ENCODE data around the gene ANKRD40CL. TPM values are rescaled to one million over a fixed set of nuclear protein-coding genes. Genes with fewer than 3 reads are reported as not detected.

The ANKRD40CL gene
- total RNA-seq, 1 donor from 2014 or later, result not detected

DNA sequence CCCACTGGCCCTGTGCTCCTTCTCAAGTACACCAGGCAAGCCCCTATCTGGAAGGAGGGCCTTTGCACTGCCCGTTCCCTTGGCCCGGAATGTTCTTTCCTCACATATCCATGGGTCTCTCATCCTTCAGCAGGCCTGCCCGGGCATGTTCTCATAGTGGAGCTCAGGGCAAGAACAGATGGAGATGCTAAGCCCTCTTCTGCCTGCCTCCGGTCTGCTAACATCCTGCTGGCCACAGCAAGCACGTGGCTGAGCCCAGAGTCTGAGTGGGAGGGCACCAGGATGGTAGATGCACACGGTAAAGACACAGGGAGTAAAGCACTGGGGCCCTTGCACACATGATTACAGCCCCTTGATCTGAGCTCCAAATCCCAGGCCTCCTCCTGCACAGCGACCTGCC is 19.8 kb upstream of the ANKRD40CL start:
- DNase-seq, result no peak

- peak; percentile 71 for DNase-seq
Observed at GRCh38 chr17:50785946-50786570, 18.7 kb upstream of the ANKRD40CL start.

GRCh38 chr17:50785126-50785525 is 17.8 kb upstream of the ANKRD40CL start:
- DNase-seq, result no peak

DNA sequence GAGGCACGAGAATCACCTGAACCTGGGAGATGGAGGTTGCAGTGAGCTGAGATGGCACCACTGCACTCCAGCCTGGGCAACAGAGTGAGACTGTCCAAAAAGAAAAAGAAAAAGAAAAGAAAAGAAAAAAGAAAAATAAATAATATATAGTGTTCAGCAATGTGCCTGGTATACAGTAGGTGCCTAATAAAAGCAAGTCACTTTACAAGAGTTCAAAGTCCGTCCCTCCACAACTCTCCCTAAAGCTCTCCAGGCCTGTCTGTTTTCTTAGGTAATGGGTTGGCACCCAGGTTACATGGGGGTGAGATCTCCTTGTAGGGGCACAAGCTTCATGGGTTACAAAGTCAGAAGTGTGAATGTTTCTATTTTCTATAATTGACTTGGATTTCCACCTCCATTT is 16.6 kb upstream of the ANKRD40CL start:
- no peak for DNase-seq

- DNase-seq, result peak; percentile 70
Observed at GRCh38 chr17:50783193-50783660, 15.9 kb upstream of the ANKRD40CL start.

- DNase-seq, result no peak
Observed at GRCh38 chr17:50781167-50781566, 13.8 kb upstream of the ANKRD40CL start.

DNA sequence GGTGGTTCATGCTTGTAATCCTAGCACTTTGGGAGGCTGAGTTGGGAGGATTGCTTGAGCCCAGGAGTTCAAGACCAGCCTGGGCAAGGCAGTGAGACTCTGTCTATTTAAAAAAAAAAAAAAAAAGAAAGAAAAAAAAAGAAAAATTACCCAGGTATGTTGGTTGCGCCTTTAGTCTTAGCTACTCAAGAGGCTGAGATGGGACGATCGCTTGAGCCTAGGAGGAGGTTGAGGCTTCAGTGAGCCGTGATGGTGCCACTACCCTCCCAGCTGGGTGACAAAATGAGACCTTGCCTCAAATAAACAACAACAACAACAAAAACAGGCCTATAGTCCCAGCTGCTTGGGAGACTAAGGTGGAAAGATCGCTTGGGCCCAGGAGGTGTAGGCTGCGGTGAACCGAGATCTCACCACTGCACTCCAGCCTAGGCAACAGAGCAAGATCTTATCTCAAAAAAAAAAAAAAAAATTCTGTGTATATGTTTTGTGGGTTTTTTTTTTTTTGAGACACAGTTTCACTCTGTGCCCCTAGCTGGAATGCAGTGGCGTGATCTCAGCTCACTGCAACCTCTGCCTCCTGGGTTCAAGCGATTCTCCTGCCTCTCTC is 12.5 kb upstream of the ANKRD40CL start:
- no peak for DNase-seq

DNA sequence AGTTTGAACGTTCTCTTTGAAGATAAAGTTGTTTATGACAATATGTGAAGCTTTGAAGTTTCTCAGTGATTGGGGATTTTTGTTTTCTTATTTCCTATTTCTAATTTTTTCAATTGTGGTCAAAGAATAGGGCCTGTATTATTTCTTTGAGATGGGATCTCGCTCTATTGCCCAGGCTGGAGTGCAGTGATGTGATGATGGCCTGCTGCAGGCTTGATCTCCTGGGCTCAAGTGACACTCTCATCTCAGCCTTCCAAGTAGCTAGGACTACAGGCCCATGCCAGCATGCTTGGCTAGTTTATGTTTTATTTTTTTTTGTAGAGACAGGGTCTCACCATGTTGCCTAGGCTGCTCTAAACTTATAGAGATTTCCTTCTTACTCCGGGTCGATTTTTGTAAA is 11.7 kb upstream of the ANKRD40CL start:
- DNase-seq, result no peak

DNA sequence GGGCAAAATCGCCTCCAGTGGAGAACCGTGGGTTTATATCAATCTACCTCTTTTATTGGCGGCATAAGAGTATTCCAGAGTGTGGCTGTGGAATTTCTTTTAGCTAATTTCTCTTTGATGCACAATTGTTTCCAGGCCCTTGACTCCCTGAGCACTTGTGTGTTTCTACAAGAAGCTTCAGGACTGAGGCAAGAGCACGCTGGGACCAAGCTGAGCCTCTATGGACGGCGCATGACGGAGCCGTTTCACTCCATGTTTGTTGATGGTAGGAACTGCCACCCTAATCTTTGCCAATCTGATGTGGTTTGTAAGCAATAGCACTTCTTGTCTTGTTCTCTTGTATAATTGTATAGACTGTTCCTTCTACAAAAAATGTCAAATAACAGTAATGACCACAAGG is 11.2 kb upstream of the ANKRD40CL start:
- no peak for DNase-seq

DNA sequence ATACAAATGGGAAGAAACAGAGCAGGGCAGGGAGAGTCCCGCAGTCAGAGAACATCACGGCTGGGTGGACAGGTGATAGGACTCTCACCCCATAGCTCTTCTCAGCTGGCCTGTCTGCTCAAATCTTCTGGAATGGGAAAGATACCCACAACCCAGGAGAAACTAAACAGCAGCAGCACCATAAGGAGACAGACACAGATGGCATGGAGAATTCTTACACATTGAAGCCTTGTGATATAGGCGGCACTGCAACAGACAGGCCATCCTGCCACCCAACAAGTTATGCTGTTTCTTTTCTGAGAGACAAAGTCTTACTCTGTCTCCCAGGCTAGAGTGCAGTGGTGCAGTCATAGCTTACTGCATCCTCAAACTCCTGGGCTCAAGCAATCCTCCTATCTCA is 8.6 kb upstream of the ANKRD40CL start:
- DNase-seq, result no peak

- no peak for DNase-seq
Observed at GRCh38 chr17:50774225-50774803, 7.0 kb upstream of the ANKRD40CL start.

DNA sequence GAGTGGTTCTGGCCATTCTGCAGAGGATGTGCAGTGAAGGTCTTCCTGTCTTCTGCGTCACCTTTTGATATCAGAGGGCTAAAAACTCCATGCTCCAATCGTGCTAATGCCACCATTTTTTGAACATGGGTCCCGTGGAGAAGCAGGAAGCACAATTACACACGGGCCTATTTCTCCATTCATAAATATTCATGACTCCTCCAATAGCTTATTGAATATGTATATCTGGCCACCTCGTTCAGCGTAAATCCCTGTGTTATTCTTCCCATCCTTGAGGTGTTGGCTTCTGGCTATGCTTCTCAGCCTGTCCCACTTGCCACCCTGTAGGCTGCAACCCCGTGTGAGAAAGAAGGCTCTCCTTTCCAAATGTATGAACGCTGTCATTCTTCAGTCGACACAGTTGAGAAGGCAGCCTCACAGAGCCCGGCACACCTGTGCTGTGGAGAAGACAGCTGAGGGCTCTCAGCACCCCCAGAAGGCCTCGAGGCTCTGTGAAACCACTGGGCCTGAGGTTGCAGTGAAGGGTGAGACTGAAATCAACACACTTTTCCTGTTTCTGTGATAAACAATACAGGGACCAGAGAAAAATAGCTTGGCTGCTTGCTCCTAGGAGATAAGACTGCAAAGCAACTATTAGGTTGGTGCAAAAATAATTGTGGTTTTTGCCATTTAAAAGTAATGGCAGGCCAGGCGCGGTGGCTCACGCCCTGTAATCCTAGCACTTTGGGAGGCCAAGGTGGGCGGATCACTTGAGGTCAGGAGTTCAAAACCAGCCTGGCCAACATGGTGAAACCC is 4.9 kb upstream of the ANKRD40CL start:
- no peak for DNase-seq

- DNase-seq, result no peak
Observed at GRCh38 chr17:50770346-50770745, 3.0 kb upstream of the ANKRD40CL start.

DNA sequence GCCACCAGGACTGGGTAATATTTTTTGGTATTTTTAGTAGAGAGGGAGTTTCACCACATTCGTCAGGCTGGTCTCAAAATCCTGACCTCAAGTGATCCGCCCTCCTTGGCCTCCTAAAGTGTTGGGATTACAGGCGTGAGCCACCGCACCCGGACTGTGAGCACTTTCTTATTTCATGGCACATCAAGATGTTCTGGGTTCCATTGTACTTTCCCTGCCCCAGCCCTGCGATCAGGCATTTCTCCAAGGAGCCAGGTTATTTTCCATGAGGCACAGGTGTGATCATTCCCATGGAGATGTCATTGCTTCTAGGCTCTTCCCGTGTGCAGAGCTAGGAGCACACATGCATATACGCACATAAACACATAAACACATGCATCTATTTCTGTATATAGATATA is 2.6 kb upstream of the ANKRD40CL start:
- no peak for DNase-seq

DNA sequence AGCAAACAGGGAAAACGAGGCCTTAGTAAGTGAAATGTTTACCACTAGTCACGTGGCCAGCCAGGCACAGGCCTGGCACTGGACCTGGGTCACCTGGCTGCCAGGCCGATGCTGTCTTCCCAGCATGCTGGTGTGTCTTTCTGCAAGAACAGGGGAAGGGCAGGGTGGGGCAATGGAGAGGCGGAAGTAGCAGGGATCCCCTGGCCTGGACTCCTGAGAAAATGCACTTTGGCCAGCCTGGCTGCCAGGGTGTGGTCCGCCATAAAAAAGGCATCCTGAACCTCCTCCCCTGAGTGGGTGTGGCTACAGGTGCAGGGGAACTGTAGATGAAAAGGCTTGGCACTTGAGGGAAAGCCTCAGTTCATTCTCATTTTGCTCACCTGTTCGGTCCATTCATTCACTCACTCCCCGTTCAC is 1.0 kb upstream of the ANKRD40CL start:
- DNase-seq, result no peak

GRCh38 chr17:50767030-50767429 is 288 bp downstream of the ANKRD40CL start:
- DNase-seq, result no peak

GRCh38 chr17:50766222-50767023 is 895 bp downstream of the ANKRD40CL start:
- no peak for DNase-seq

- DNase-seq, result no peak
Observed at GRCh38 chr17:50765454-50766221, 1.7 kb downstream of the ANKRD40CL start.

- no peak for DNase-seq
Observed at GRCh38 chr17:50764734-50765149, 2.6 kb downstream of the ANKRD40CL start.

- DNase-seq, result no peak
Observed at GRCh38 chr17:50763716-50764475, 3.4 kb downstream of the ANKRD40CL start.

GRCh38 chr17:50762177-50762576 is 5.1 kb downstream of the ANKRD40CL start:
- no peak for DNase-seq

Measured in skin of body (tissue), 2 donors.